ENCODE data around the gene DPPA3. TPM values are rescaled to one million over a fixed set of nuclear protein-coding genes. Genes with fewer than 3 reads are reported as not detected.
"Not testable (repeated sequence)": the region's sequence is repeated elsewhere in the genome, so short reads cannot be mapped to it uniquely, and the experiment has no call there.

The DPPA3 gene
- total and polyA plus RNA-seq, 3 experiments from 2014 or later: not detected

- Histone ChIP-seq H3K27me3 (ENCODE audit: insufficient read depth, low read length, poor library complexity, severe bottlenecking) (no peaks in the 10 kb centered on the region), H3K4me1 (ENCODE audit: insufficient read depth, low read length) (no peaks in the 10 kb centered on the region), H3K9me3 (ENCODE audit: low read length) (no peaks in the 10 kb centered on the region), H3K4me3 (ENCODE audit: low read length) (no peak overlapping the region), H3K36me3 (ENCODE audit: insufficient read depth, low read length) (no peaks in the 10 kb centered on the region), H3K27ac (ENCODE audit: low read depth, low read length) (no peak overlapping the region)
- DNase-seq: no peak
- no peaks in the 10 kb centered on the region for H3K9me3 Mint-ChIP-seq
- ChIA-PET CTCF (no interaction called here), POLR2A (no interaction called here)
- H3K4me3 Mint-ChIP-seq: no peak overlapping the region
- H3K36me3 Mint-ChIP-seq: no peaks in the 10 kb centered on the region
- peak overlapping the region in 1 of 8 donors; percentile 6 for H3K27ac Mint-ChIP-seq
- peaks cover 6 to 11% of the 10 kb centered on the region in 2 donors for H3K27me3 Mint-ChIP-seq
- H3K4me1 Mint-ChIP-seq: no peaks in the 10 kb centered on the region
Observed at GRCh38 chr12:7712841-7713442, 1.7 kb downstream of the DPPA3 start.

- no peak overlapping the region for H3K4me3 Mint-ChIP-seq
- no peaks in the 10 kb centered on the region for H3K9me3 Mint-ChIP-seq
- Histone ChIP-seq H3K27ac (ENCODE audit: low read depth, low read length) (no peak overlapping the region), H3K9me3 (ENCODE audit: low read length) (no peaks in the 10 kb centered on the region), H3K36me3 (ENCODE audit: insufficient read depth, low read length) (no peaks in the 10 kb centered on the region), H3K4me1 (ENCODE audit: insufficient read depth, low read length) (no peaks in the 10 kb centered on the region), H3K27me3 (ENCODE audit: insufficient read depth, low read length, poor library complexity, severe bottlenecking) (no peaks in the 10 kb centered on the region), H3K4me3 (ENCODE audit: low read length) (no peak overlapping the region)
- no peaks in the 10 kb centered on the region for H3K36me3 Mint-ChIP-seq
- no peak for DNase-seq
- ChIA-PET CTCF (interaction anchor here (1.0 kb wide), 1 partner anchor 11 kb away, joined by 3 read pairs; no protein-coding TSS in a partner anchor), POLR2A (no interaction called here)
- H3K27me3 Mint-ChIP-seq: peaks cover 6 to 20% of the 10 kb centered on the region in 2 donors
- H3K27ac Mint-ChIP-seq: no peak overlapping the region
- H3K4me1 Mint-ChIP-seq: no peaks in the 10 kb centered on the region
Observed at GRCh38 chr12:7716381-7716780, 5.1 kb downstream of the DPPA3 start.

- no peaks in the 10 kb centered on the region for H3K27me3 ChIP-seq (ENCODE audit: insufficient read depth, low read length, poor library complexity, severe bottlenecking)
- POLR2A ChIA-PET: no interaction called here
- Mint-ChIP-seq H3K4me1 (no peaks in the 10 kb centered on the region), H3K36me3 (no peaks in the 10 kb centered on the region), H3K27ac (peak overlapping the region in 1 of 8 donors; percentile 77), H3K9me3 (no peaks in the 10 kb centered on the region), H3K4me3 (no peak overlapping the region), H3K27me3 (peaks cover 3 to 25% of the 10 kb centered on the region in 2 donors)
- no peak overlapping the region for H3K4me3 ChIP-seq (ENCODE audit: low read length)
- no peaks in the 10 kb centered on the region for H3K36me3 ChIP-seq (ENCODE audit: insufficient read depth, low read length)
- DNase-seq: no peak
- CTCF ChIA-PET: interaction anchor here (0.7 kb wide), 2 partner anchors 86 to 233 kb away, joined by 3 read pairs; no protein-coding TSS in a partner anchor
- no peaks in the 10 kb centered on the region for H3K4me1 ChIP-seq (ENCODE audit: insufficient read depth, low read length)
- H3K9me3 ChIP-seq (ENCODE audit: low read length): no peaks in the 10 kb centered on the region
- H3K27ac ChIP-seq (ENCODE audit: low read depth, low read length): no peak overlapping the region
Observed at GRCh38 chr12:7719946-7720730, 8.9 kb downstream of the DPPA3 start.

- no peak for DNase-seq
- Histone ChIP-seq H3K4me3 (ENCODE audit: low read length) (no peak overlapping the region), H3K9me3 (ENCODE audit: low read length) (no peaks in the 10 kb centered on the region), H3K36me3 (ENCODE audit: insufficient read depth, low read length) (no peaks in the 10 kb centered on the region), H3K27me3 (ENCODE audit: insufficient read depth, low read length, poor library complexity, severe bottlenecking) (no peaks in the 10 kb centered on the region), H3K27ac (ENCODE audit: low read depth, low read length) (no peak overlapping the region), H3K4me1 (ENCODE audit: insufficient read depth, low read length) (no peaks in the 10 kb centered on the region)
- ChIA-PET CTCF (no interaction called here), POLR2A (no interaction called here)
- Mint-ChIP-seq H3K4me1 (no peaks in the 10 kb centered on the region), H3K9me3 (peaks cover 0 to 2% (median 0%) of the 10 kb centered on the region in 5 donors), H3K36me3 (no peaks in the 10 kb centered on the region), H3K27ac (peak overlapping the region in 1 of 8 donors; percentile 3), H3K4me3 (no peak overlapping the region), H3K27me3 (peaks cover 9 to 34% of the 10 kb centered on the region in 2 donors)
Observed at GRCh38 chr12:7723926-7724325, 12.7 kb downstream of the DPPA3 start.

- no peak for DNase-seq
- Mint-ChIP-seq H3K4me3 (no peak overlapping the region), H3K9me3 (peaks cover 0 to 2% (median 0%) of the 10 kb centered on the region in 5 donors), H3K4me1 (no peaks in the 10 kb centered on the region), H3K27me3 (peaks cover 8 to 24% of the 10 kb centered on the region in 2 donors), H3K27ac (no peak overlapping the region), H3K36me3 (no peaks in the 10 kb centered on the region)
- Histone ChIP-seq H3K9me3 (ENCODE audit: low read length) (no peaks in the 10 kb centered on the region), H3K4me3 (ENCODE audit: low read length) (no peak overlapping the region), H3K4me1 (ENCODE audit: insufficient read depth, low read length) (no peaks in the 10 kb centered on the region), H3K36me3 (ENCODE audit: insufficient read depth, low read length) (no peaks in the 10 kb centered on the region), H3K27ac (ENCODE audit: low read depth, low read length) (no peak overlapping the region), H3K27me3 (ENCODE audit: insufficient read depth, low read length, poor library complexity, severe bottlenecking) (no peaks in the 10 kb centered on the region)
- CTCF ChIA-PET: no interaction called here
- POLR2A ChIA-PET: no interaction called here
Observed at GRCh38 chr12:7729746-7730145, 18.5 kb downstream of the DPPA3 start.

- POLR2A ChIA-PET: not testable (repeated sequence)
Observed at GRCh38 chr12:7730984-7731383, 19.8 kb downstream of the DPPA3 start.

GRCh38 chr12:7731486-7731885, 20.3 kb downstream of the DPPA3 start:
- no peaks in the 10 kb centered on the region for H3K27me3 ChIP-seq (ENCODE audit: insufficient read depth, low read length, poor library complexity, severe bottlenecking)
- no peak for DNase-seq
- H3K27me3 Mint-ChIP-seq: peaks cover 5 to 16% of the 10 kb centered on the region in 2 donors
- no peak overlapping the region for H3K4me3 ChIP-seq (ENCODE audit: low read length)
- H3K9me3 ChIP-seq (ENCODE audit: low read length): no peaks in the 10 kb centered on the region
- H3K27ac ChIP-seq (ENCODE audit: low read depth, low read length): no peak overlapping the region
- H3K36me3 ChIP-seq (ENCODE audit: insufficient read depth, low read length): no peaks in the 10 kb centered on the region
- CTCF ChIA-PET: no interaction called here
- H3K9me3 Mint-ChIP-seq: peaks cover 0 to 2% (median 0%) of the 10 kb centered on the region in 5 donors
- no peak overlapping the region for H3K27ac Mint-ChIP-seq
- H3K4me1 Mint-ChIP-seq: no peaks in the 10 kb centered on the region
- POLR2A ChIA-PET: no interaction called here
- H3K4me3 Mint-ChIP-seq: no peak overlapping the region
- H3K4me1 ChIP-seq (ENCODE audit: insufficient read depth, low read length): no peaks in the 10 kb centered on the region
- no peaks in the 10 kb centered on the region for H3K36me3 Mint-ChIP-seq

More at GRCh38 chr12:7730984-7731383, 19.8 kb downstream of the DPPA3 start:
- H3K27me3 ChIP-seq (ENCODE audit: insufficient read depth, low read length, poor library complexity, severe bottlenecking); CTCF ChIA-PET; H3K36me3 ChIP-seq (ENCODE audit: insufficient read depth, low read length); H3K4me3 Mint-ChIP-seq; H3K9me3 Mint-ChIP-seq; H3K4me3 ChIP-seq (ENCODE audit: low read length); H3K36me3 Mint-ChIP-seq; H3K27ac Mint-ChIP-seq; H3K9me3 ChIP-seq (ENCODE audit: low read length); DNase-seq; H3K4me1 Mint-ChIP-seq; H3K4me1 ChIP-seq (ENCODE audit: insufficient read depth, low read length); H3K27ac ChIP-seq (ENCODE audit: low read depth, low read length): not testable (repeated sequence)
- peaks cover 5 to 19% of the 10 kb centered on the region in 2 donors for H3K27me3 Mint-ChIP-seq

GRCh38 chr12:7732993-7733392, 21.8 kb downstream of the DPPA3 start:
- H3K9me3 ChIP-seq (ENCODE audit: low read length): no peaks in the 10 kb centered on the region
- Mint-ChIP-seq H3K36me3 (no peaks in the 10 kb centered on the region), H3K27ac (no peak overlapping the region), H3K27me3 (peaks cover 5 to 10% of the 10 kb centered on the region in 2 donors), H3K4me3 (no peak overlapping the region), H3K9me3 (peaks cover 0 to 2% (median 0%) of the 10 kb centered on the region in 5 donors), H3K4me1 (no peaks in the 10 kb centered on the region)
- no peaks in the 10 kb centered on the region for H3K4me1 ChIP-seq (ENCODE audit: insufficient read depth, low read length)
- ChIA-PET CTCF (no interaction called here), POLR2A (no interaction called here)
- no peak overlapping the region for H3K4me3 ChIP-seq (ENCODE audit: low read length)
- no peaks in the 10 kb centered on the region for H3K36me3 ChIP-seq (ENCODE audit: insufficient read depth, low read length)
- no peaks in the 10 kb centered on the region for H3K27me3 ChIP-seq (ENCODE audit: insufficient read depth, low read length, poor library complexity, severe bottlenecking)
- H3K27ac ChIP-seq (ENCODE audit: low read depth, low read length): no peak overlapping the region
- no peak for DNase-seq

Measured in CD8-positive, alpha-beta memory T cell (primary cell).